T-helper 2 cell (primary cell): Measurements from ENCODE around the gene STARD3.

Source experiments
- DNase-seq, 5 experiments: peaks; one replicate each; pipeline versions ENCODE4 v3.0.0 to v3.0.0-alpha.2; 2012 to 2022

Gene STARD3

GRCh38 chr17:39639043-39639442 lies 2.1 kb downstream of the STARD3 start:
- no peak for DNase-seq

- no peak for DNase-seq
These were observed 2.9 kb downstream of the STARD3 start for GRCh38 chr17:39639566-39640458.

GRCh38 chr17:39640591-39641031 lies 3.7 kb downstream of the STARD3 start:
- no peak for DNase-seq

- no peak for DNase-seq
These were observed 4.2 kb downstream of the STARD3 start for GRCh38 chr17:39641097-39641496.

GRCh38 chr17:39641883-39642282 lies 4.9 kb downstream of the STARD3 start:
- no peak for DNase-seq

GRCh38 chr17:39642291-39643074 lies 5.5 kb downstream of the STARD3 start:
- DNase-seq = no peak

GRCh38 chr17:39643271-39643670 lies 6.3 kb downstream of the STARD3 start:
- no peak for DNase-seq

- no peak for DNase-seq
These were observed 10.3 kb downstream of the STARD3 start for GRCh38 chr17:39647256-39647655.

- DNase-seq = no peak
These were observed 11.8 kb downstream of the STARD3 start for GRCh38 chr17:39648616-39649366.

GRCh38 chr17:39650121-39650579 lies 13.2 kb downstream of the STARD3 start:
- DNase-seq = no peak

- DNase-seq = no peak
These were observed 15.1 kb downstream of the STARD3 start for GRCh38 chr17:39651923-39652586.

- DNase-seq = no peak
These were observed 15.8 kb downstream of the STARD3 start for GRCh38 chr17:39652587-39653315.

- DNase-seq = no peak
These were observed 16.3 kb downstream of the STARD3 start for GRCh38 chr17:39653316-39653661.

GRCh38 chr17:39653662-39654331 lies 16.9 kb downstream of the STARD3 start:
- DNase-seq = peak; percentile 54 to 77 (median 67)

- no peak for DNase-seq
These were observed 18.2 kb downstream of the STARD3 start for GRCh38 chr17:39655105-39655504.

GRCh38 chr17:39658346-39658745 lies 21.4 kb downstream of the STARD3 start:
- no peak for DNase-seq

GRCh38 chr17:39658760-39659159 lies 21.8 kb downstream of the STARD3 start:
- no peak for DNase-seq

GRCh38 chr17:39659279-39660010 lies 22.5 kb downstream of the STARD3 start:
- DNase-seq = no peak

- DNase-seq = no peak
These were observed 23.0 kb downstream of the STARD3 start for GRCh38 chr17:39660011-39660360.
